Thyroid gland (tissue), 4 donors: ENCODE data around the gene FBXL7. TPM values are rescaled to one million over a fixed set of nuclear protein-coding genes. Genes with fewer than 3 reads are reported as not detected.

Experiments
- DNase-seq, 2 donors: peaks; one replicate each; pipeline ENCODE4 v3.0.0-alpha.2; 2019
- H3K27ac ChIP-seq, 3 donors: fragments of 200-600 bp; sonication (generic); 1 replicate in 2 of 3; 2 replicates in 1 of 3; pipeline ENCODE4 v1.5.1; 2016 to 2019; ENCODE audit warnings: mild to moderate bottlenecking in 1 of 3, moderate library complexity in 1 of 3
- H3K27me3 ChIP-seq: fragments of 200-600 bp; sonication (generic); one replicate; pipeline ENCODE4 v1.5.1; 2019
- H3K36me3 ChIP-seq, 2 donors: fragments of 200-600 bp; sonication (generic); one replicate each; pipeline ENCODE4 v1.5.1; 2016 to 2019
- H3K4me1 ChIP-seq, 2 donors: fragments of 200-600 bp; sonication (generic); one replicate each; pipeline ENCODE4 v1.5.1; 2017 to 2019
- H3K4me3 ChIP-seq, 3 donors: fragments of 200-600 bp; sonication (generic); replicated peaks in 1 of 3; 1 replicate in 2 of 3; 2 replicates in 1 of 3; pipeline ENCODE4 v1.5.1; 2016; ENCODE audit warnings: mild to moderate bottlenecking in 1 of 3
- H3K9me3 ChIP-seq: fragments of 200-600 bp; sonication (generic); one replicate; pipeline ENCODE4 v1.5.1; 2017
- CTCF ChIP-seq, 6 experiments: fragments of 200-600 bp in 3 of 6; fragments of 450-650 bp in 3 of 6; sonication (generic) in 3 of 6; IDR thresholded peaks; one replicate each; pipeline ENCODE4 v1.5.1; 2016 to 2019; ENCODE audit warnings: antibody characterized with exemption in 6 of 6, mild to moderate bottlenecking in 2 of 6, inconsistent platforms in 1 of 6, moderate library complexity in 1 of 6
- POLR2A ChIP-seq, 2 donors: fragments of 450-650 bp; IDR thresholded peaks; one replicate each; pipeline ENCODE4 v1.6.1; 2017; ENCODE audit warnings: antibody characterized with exemption in 2 of 2, mild to moderate bottlenecking in 2 of 2, moderate library complexity in 1 of 2
- WGBS, 2 donors: methylation state at CpG; one replicate each; pipeline ENCODE4 v1.1.5; 2017; 5-methylcytosine and 5-hydroxymethylcytosine counted together
- intact Hi-C: fragments of 100-400 bp; cut with DNase I; formaldehyde crosslinking; loops from one replicate; pipeline ENCODE4 v1.15.1; 2023
- total RNA-seq, 4 donors: library from RNA; depleted of rRNA; stranded (reverse); fragments of >200 nt; gene quantifications; one replicate each; pipeline ENCODE4 v1.2.3, GENCODE V29; 2016

Gene FBXL7
- total RNA-seq, 4 donors from 2014 or later = 6.4 to 11.8 (median 9.2) TPM

GRCh38 chr5:15786884-15787283 is 286.9 kb downstream of the FBXL7 start:
- no peak for DNase-seq
- H3K36me3 ChIP-seq = no peaks in the 10 kb centered on the region
- H3K4me3 ChIP-seq = no peak overlapping the region
- WGBS, 2 donors = 80 to 88% methylated on average over 5 of the region's 5 CpGs
- H3K4me1 ChIP-seq = no peaks in the 10 kb centered on the region
- no peaks in the 10 kb centered on the region for H3K27me3 ChIP-seq
- intact Hi-C loops = no loop called here
- H3K9me3 ChIP-seq = no peaks in the 10 kb centered on the region
- no peak for TF ChIP-seq CTCF (IDR thresholded peaks at IDR 0.05)
- no peak for TF ChIP-seq POLR2A (IDR thresholded peaks at IDR 0.05)
- H3K27ac ChIP-seq = no peak overlapping the region

DNA sequence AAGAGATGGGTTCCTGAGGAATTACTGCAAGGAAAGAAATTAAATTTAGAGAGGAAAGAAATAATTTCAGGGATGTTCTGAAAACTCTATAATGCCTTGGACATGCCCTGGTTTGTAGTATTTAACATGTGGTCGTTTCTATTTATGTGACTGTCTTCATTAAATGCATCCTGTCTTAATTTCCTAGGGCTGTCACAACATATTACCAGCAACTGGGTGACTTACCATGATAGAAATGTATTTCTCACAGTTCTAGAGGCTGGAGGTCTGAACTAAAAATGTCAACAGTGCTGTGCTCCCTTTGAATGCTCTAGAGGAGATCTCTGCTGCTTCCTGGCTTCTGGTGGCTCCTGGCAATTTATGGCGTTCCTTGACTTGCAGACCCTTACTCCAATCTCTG is 287.7 kb downstream of the FBXL7 start:
- Histone ChIP-seq H3K4me3 (no peak overlapping the region), H3K27ac (no peak overlapping the region), H3K4me1 (no peaks in the 10 kb centered on the region), H3K27me3 (no peaks in the 10 kb centered on the region), H3K9me3 (no peaks in the 10 kb centered on the region), H3K36me3 (no peaks in the 10 kb centered on the region)
- TF ChIP-seq POLR2A (IDR thresholded peaks at IDR 0.05) (no peak), CTCF (IDR thresholded peaks at IDR 0.05) (no peak)
- intact Hi-C loops = no loop called here
- DNase-seq = no peak
- 82 to 89% methylated on average over 2 of the region's 2 CpGs for WGBS, 2 donors

DNA sequence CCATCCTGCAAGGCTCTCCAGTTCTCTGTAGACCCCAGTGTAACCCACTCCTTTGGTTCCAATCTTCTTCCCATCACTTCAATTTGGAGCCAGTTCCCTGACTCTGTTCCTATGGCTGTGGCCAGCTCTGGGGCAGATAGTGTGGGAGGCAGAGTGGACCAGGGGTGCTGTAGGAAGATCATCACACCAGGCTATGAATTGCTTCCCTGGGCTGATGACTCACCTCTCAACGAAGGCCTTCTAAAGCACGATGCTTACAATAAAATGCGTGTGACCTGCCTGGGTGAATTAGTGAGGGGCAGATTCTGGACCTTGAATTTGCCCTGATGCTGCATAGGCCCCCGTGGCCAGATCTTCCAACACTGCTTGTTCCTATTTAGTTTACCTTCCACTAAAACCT is 289.7 kb downstream of the FBXL7 start:
- TF ChIP-seq POLR2A (IDR thresholded peaks at IDR 0.05) = no peak
- no peak for TF ChIP-seq CTCF (IDR thresholded peaks at IDR 0.05)
- intact Hi-C loops = no loop called here
- no peak for DNase-seq
- Histone ChIP-seq H3K4me3 (no peak overlapping the region), H3K27me3 (no peaks in the 10 kb centered on the region), H3K9me3 (no peaks in the 10 kb centered on the region), H3K27ac (no peak overlapping the region), H3K4me1 (no peaks in the 10 kb centered on the region), H3K36me3 (no peaks in the 10 kb centered on the region)
- WGBS, 2 donors = 86 to 90% methylated on average over 4 of the region's 4 CpGs

- Histone ChIP-seq H3K4me3 (no peak overlapping the region), H3K36me3 (no peaks in the 10 kb centered on the region), H3K27me3 (no peaks in the 10 kb centered on the region), H3K27ac (no peak overlapping the region), H3K4me1 (no peaks in the 10 kb centered on the region), H3K9me3 (no peaks in the 10 kb centered on the region)
- TF ChIP-seq CTCF (IDR thresholded peaks at IDR 0.05) = no peak
- no peak for TF ChIP-seq POLR2A (IDR thresholded peaks at IDR 0.05)
- intact Hi-C loops = no loop called here
- WGBS, 2 donors = 75 to 85% methylated on average over 4 of the region's 4 CpGs
- no peak for DNase-seq
These were observed 290.6 kb downstream of the FBXL7 start for GRCh38 chr5:15790446-15791018.

- 52 to 63% methylated on average over 3 of the region's 3 CpGs for WGBS, 2 donors
- DNase-seq = no peak
- Histone ChIP-seq H3K9me3 (no peaks in the 10 kb centered on the region), H3K4me1 (no peaks in the 10 kb centered on the region), H3K27me3 (no peaks in the 10 kb centered on the region), H3K27ac (no peak overlapping the region), H3K36me3 (no peaks in the 10 kb centered on the region), H3K4me3 (no peak overlapping the region)
- intact Hi-C loops = no loop called here
- TF ChIP-seq POLR2A (IDR thresholded peaks at IDR 0.05) (no peak), CTCF (IDR thresholded peaks at IDR 0.05) (no peak)
These were observed 291.3 kb downstream of the FBXL7 start for GRCh38 chr5:15791274-15791673.
